GM18508 (cell line): Measurements from ENCODE around the gene CACNA2D3.

ENCODE experiments used
- ATAC-seq: cut with Tn5 transposase; IDR thresholded peaks from one replicate; pipeline ENCODE4 v1.9.1; 2021; ENCODE audit warnings: moderate number of reproducible peaks; ENCODE audit not compliant: insufficient read depth, unreplicated experiment

The CACNA2D3 gene

DNA sequence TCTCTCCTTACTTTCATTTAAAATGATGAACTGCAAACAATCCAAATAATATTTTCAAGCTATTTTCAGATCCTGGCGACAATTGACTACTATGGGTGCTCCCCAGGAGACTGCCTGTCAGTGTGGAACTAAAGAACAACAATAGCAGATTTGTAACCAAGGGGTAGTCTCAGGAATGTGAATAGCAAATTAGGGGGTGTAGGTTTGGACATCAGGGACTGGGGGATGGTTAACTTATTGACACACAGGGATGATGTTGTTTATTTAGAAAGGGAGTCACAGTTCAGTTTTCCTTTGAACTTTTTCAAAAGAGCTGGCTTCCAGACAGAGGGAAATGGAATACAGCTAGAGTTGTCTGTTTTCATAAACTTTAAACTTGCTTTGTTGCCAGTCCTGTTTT is 575.7 kb downstream of the CACNA2D3 start:
- ATAC-seq: no peak

DNA sequence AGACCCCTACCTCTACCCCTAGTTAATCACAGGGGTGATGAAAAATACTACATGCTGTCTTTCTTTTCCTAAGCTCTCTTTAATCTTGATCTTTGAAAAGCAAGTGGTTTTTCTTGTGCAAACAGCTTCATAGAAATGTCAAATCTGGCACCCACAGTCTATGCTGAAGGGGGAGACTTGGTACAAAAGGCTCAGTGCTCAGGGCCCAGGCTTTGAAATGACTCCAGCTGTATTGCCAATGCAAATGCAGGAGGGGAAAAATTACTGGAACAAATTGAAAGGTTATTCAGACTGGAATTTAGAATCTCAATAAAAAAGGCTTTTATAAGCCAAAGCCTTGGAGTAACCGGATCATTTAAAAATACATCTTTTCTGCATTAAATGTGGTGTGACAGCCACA is 581.6 kb downstream of the CACNA2D3 start:
- ATAC-seq: no peak

DNA sequence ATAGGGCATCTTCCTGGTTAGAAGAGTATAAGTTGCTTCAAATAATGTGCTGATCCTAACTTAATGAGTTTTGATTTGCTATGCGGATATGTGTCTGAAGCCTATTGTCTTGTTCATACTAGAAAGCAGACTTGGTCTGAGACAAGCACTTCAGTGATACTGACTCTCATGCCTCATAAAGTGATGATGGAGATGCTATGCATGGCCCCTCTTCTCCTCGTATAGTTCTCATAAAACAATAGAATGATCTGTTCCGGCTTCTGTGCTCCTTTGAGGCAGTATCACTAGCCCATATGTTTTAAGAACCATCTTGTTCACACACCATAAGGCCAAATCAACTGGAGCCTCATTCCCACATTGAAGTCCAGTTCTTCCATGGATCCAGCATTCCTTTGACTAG is 583.4 kb downstream of the CACNA2D3 start:
- no peak for ATAC-seq

DNA sequence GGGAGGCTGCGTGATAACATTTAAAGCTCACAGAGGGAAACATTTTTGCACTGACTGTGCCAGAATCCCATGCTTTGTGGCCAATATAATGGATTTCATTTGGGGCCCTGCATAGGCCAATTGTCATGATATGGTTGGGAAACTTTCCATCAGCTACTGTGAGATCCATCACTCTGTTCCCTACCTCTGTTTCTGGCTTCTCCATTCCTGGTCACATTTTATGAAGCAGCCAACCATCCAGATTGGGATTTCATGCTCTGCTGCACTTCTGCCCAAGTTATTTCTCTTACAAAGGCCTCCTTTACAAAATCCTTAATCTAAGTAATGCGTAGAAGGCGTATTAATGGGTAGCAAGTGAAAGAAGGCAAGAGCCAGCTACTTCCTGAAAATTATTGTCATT is 584.4 kb downstream of the CACNA2D3 start:
- ATAC-seq: no peak

DNA sequence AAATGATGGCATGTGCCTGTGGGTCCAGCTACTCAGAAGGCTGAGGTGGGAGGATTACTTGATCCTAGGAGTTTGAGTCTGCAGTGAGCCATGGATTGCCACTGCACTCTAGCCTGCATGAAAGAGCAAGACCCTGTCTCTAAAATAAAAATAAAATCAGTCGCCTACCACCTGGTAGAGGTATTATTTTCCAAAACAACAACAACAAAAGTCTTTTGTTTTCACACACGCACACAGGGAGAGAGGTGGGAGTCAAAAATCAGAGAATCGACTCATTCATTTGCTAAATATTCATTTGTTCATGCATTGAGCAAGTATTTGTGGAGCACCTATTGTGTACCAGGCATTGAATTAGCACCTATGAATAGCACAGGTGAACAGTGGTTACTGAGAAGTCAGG is 587.4 kb downstream of the CACNA2D3 start:
- ATAC-seq: no peak

DNA sequence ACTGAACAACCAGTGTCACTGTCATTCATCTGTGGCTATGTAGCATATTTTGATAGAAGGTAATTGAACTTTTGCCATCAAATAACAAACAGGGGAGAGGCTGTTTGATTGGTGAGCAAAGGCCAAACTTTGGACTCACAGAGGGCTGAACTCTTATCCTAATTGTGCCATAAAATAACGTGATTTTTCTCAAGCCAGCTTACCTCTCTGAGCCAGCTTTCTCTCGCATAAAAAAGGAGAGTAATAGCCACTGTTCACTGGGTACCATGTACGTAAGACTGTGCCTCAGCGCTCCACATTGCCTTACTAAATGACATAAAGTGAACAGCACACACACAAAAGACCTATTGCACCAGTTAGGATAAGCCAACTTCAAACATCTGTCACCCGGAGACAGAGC is 588.6 kb downstream of the CACNA2D3 start:
- ATAC-seq: no peak

DNA sequence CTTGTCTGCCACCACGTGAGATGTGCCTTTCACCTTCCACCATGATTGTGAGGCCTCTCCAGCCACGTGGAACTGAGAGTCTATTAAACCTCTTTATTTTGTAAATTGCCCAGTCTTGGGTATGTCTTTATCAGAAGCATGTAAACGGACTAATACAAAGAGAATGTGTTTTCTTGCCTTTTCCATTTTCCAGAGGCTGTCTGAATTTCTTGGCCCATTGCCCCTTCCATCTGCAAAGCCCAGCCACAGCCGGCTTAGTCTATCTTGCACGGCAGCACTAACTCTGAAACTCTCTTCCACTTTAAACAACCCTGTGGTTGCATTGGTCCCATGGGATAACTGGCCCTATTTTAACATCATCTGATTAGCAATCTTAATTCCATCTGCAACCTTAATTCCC is 590.2 kb downstream of the CACNA2D3 start:
- no peak for ATAC-seq

DNA sequence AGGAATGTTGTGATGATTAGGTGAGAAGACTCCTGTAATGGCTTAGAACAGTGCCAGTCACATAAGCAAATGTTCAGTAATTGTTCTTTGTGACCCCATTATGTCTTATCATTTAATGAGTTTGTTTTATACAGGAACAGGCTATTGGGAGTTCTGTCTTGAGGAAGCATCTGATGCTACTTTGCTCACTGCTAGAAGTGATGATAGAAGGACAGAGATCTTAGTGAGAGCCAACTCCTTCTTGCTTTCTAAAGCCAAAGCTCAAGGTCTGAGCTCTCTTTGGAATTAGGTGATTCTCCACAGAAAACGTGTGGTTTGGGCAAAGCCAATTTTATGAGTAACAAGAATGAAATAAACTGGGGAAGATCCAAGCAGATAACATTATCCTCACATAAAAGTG is 590.7 kb downstream of the CACNA2D3 start:
- ATAC-seq: no peak

DNA sequence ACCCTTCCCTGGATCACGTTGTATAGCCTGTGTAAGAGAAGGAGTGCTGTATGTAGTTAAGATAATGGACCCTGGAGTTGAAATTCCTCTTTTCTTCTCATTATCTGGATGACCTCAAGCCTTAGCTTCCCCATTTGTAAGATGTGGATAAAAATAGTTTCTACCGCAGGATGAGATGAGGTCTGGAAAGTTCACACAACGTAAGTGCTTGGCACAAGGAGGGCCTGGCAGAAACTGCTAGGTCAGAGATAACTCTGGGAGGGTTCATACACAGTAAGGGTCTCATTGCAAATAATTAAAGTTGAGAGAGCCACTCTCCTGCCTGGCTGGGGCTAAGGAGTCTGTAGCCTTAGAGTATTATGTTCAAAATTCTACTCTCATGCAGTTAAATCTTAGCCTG is 591.1 kb downstream of the CACNA2D3 start:
- ATAC-seq: no peak

DNA sequence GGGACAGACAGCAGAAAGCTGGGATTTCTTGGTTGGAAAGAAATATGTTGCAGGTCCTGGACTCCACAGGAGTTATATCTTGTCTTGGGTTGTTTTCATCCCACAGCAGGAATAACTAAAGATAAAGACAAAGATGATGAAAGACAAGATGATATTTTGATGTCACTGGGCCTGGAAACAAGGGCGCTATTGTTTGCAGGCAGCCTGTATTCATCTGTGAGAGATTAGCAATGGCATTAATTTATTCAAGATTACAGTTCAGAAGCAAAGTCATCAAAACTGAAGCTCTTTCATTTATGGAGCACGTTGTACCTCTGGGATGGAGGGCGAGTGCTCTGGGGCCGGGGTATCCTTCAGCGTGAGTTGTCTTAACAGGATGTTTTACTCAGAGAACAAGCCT is 591.7 kb downstream of the CACNA2D3 start:
- no peak for ATAC-seq

DNA sequence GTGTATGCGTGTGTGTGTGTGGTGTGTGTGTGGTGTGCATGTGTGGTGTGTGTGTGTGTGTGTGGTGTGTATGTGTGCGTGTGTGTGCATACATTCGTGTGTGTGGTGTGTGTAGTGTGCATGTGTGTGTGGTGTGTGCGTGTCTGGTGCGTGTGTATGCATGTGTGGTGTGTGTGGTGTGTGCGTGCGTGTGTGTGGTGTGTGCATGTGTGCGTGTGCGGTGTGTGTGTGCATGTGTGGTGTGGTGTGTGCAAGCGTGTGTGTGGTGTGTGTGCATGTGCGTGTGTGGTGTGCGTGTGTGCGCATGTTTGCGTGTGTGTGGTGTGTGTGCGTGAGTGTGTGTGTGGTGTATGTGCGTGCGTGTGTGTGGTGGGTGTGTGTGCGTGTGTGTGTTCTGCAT is 595.2 kb downstream of the CACNA2D3 start:
- ATAC-seq: no peak

DNA sequence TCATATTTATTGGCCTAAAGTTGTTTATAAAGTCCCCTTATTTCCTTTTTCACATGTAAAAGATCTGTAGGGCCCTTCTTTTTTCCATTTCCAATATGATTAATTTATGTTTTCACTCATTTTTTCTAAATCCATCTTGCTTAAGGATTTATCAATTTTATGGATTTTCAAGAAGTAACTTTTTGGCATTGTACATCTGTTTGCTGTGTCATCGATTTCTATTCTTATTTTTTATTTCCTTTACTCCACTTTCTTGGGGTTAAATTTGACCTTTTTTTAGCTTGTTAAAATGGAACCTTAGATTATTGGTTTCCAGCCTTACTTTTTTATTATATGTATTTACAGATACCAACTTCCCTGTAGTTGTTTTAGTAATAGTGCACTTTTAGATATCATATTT is 597.6 kb downstream of the CACNA2D3 start:
- no peak for ATAC-seq

DNA sequence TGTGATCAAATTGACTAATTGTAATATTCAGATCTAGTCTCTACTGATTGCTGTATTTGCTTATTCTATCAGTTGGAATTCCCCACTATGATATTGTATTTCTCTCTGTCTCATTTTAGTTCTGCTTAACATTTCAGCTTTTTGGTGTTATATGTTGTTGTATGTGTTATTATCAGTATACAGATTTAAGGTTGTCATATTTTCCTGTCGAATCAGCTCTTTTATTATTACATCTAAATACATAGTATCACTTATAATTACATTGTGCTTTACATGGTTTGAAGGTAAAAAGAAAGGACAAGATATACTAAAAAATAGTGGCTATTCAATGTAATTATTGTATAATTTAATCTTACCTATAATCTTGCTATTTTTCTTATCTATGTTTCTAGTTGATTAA is 598.3 kb downstream of the CACNA2D3 start:
- no peak for ATAC-seq

DNA sequence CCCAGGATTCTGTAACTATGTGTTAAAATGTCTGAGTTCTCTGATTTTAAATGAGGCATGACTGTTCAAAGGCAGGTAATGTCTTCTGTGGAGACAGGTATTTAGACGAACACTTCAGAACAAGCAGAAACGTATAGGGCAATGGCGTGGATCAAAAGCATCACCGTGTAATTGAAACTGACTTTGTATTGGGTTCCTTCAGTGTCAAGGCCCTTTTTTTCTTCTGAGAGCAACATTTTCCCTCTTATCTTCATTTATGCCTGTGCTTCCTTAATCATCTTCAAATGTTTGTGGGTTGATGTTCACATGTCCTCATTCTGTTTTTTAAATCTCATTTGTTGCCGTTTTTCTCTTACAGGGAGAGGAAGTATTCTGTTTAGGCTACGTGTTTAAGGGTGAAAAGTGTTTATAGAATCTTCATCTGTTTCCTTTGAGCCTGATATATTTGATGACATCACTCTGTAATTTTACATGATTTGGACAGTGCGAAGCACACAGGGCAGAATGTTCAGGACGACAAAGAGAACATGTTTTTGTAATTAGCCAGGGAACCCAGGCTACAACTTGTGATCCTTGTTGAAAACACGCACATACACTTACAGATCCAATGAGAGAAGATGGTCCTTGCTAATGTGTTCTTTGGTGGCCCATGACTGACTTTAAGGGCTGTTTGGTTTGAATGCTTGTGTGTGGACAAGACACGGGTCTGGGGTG is 609.5 kb downstream of the CACNA2D3 start:
- ATAC-seq: no peak

DNA sequence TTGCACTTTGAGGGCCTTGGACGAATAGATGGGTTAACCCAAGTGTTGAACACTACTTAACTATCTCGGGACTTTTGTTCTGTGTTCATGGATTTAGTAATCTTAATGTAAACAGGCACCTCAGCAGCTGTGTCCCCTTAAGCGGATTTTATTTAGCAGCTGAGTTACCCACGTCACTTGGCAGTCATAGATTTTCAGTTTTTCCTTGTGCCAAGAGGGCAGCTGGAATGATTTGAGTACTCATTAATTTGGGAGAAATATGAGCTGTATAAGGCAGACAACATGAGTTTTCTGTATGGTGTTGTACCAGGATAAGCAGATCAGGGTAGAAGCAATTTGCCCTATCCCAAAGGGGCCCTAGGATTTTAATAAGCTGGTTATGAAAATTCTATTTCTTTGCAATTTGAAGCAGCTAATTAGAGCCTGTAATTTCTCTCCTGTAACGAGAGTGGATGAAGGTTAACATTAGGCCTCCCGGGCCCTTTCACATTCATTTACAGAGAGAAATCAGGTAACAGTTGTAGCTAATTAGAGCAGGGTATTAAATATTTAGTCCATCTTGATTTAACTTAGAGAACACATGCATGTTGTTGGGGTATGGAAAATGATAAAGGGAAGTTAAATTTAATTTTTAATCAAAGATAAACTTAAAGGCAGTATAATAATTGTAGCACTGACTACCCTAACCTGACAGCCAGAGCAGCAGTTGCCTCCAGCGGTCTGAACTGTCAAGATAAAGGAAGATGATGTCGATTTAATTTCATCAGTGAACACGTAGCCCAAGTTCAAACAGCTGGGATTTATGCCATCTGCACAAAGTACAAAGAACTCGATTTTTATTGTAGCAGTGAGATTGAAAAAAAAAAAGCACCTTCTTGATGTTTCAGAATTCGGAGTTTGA is 611.0 kb downstream of the CACNA2D3 start:
- ATAC-seq: no peak

DNA sequence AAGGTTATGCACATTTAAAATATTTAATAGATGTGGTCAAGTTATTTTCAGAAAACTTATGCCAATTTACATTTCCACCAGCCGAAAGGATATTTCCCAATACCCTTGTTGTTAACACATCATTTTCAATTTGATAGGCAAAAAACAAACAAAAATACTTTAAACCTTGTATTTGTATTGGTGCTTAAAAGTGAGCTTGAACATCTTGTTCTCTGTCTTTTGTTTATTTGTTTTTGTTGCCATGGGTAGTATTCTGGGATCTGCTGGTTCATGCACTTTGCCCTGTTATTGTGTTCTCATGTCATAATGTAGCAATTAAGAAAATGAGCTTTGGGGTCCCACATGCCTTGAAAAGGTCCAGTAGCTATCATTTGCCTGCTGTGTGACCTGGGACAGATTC is 614.1 kb downstream of the CACNA2D3 start:
- ATAC-seq: no peak

DNA sequence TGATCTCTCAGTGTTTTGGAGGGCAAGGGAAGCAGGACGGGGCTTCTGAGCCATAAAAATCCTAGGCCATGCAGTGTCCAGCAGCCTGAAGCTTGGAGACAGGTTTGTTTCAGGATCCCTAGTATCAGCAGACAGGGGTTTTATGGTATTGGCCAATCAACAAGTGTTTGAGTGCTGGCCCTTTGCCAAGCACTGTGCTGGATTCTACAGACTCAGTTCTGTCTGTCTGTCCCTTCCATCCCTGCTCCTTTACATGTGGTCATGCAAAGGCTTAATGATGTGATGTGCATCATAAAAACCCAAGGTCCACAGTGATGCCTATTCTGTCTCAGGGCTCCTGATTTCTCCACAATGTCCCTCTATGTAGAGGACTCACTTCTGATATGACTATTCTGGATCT is 621.4 kb downstream of the CACNA2D3 start:
- no peak for ATAC-seq

DNA sequence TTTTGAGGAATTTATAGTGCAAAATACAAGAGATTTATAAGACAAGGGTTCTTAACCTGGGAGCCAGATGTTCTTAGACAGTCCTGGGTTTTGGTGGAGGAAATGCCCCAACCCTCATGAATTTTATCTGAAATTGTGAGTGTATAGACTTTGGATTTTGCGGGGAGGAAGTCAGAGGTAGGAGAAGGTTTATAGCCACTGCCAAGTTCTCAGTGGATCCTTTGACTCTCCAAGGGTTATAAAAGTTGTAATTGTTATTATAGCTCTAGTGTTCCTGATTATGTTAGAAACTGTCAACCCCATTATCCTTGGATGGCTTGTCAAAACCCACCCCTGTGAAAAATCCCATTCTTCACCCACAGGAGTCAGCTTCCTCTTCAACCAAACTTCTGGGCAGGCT is 621.9 kb downstream of the CACNA2D3 start:
- ATAC-seq: no peak

DNA sequence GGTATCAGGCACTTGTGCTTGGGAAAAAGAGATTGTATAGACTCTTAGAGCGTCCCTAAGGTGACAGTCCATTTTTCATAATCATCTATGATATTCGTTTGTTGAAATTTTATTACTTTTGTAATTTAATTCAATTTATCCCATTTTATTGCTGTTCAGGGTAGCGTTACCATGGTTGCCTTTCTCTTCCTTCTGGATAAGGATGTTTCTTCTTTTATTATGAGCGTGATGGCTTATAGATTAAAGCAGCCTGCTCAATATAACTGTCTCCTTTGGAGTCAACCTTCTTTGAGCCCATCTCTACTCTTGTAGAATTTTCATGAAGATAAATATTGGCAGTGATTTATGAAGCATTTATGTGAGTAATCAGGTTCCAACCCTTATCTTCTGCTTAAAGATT is 623.5 kb downstream of the CACNA2D3 start:
- ATAC-seq: no peak

DNA sequence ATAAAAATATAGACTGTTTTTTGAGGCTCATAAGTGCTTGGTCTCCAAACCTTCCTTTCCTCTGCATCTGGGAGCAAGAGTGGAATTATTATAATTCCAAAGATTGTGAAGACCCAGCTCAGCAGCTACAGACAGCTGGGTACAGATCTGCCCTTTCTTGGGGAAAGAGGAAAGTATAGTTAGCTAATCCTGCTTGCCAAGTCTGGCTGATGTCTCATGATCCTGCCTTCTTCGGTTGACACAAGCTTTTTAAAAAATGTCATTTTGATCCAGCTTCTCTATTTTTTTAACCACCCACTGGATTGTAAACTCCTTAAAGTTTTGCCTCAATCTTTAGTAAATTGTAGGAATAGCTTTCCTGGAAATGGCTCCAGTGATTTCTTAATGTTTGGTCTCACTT is 624.4 kb downstream of the CACNA2D3 start:
- no peak for ATAC-seq

DNA sequence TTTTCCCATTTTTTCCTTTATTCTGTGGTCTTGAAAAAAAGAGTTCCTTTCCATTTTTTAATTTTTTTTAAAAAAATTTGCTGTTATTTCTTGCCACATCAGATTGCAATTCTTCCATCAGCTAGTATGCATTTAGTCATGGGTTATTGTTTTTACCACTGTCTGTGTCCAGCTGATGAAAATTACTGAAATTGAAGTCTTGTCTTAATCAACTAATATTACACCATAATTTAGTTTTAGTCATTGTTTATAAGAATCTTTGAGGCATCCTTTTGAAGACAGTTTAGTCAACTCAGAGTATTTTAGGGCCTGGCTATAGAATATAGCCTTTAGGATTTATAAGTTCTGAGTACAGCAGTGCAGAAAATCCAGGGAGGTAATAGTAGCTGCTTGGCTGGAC is 633.4 kb downstream of the CACNA2D3 start:
- no peak for ATAC-seq

DNA sequence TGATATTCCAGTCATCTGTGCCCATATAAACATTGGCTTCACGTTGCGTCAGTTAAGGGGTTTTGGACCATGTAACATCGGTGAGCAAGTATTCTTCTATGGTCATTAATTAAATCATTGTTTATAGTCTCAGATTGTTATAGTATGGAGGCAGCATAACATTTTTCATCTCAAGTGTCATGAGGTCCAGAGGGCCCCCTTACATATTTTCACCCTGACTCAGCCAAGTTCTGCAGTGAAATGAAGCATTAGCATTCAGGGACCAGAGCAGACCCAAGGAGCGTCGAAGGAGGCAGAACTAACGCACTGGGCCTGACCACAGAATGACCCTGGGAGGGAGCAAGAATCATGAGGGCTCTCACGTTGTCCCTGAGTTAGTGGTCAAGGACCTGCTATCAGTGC is 634.0 kb downstream of the CACNA2D3 start:
- no peak for ATAC-seq
